Epithelial cell of umbilical artery (primary cell): ENCODE measurements around the gene SEC14L6. TPM values are rescaled to one million over a fixed set of nuclear protein-coding genes. Genes with fewer than 3 reads are reported as not detected.

Source experiments
- total RNA-seq: library from RNA; depleted of rRNA; stranded (reverse); fragments of >200 nt; gene quantifications from 2 replicates; pipeline ENCODE4 v1.2.3, GENCODE V29; 2014

The SEC14L6 gene
- under 0.01 TPM in 2 replicates for total RNA-seq

GRCh38 chr22:30546616-30547015 lies at the start of gene SEC14L6:
SEC14L6 (minus strand) TSS chr22:30546741; CDS start chr22:30546682, 59 bp downstream.

DNA sequence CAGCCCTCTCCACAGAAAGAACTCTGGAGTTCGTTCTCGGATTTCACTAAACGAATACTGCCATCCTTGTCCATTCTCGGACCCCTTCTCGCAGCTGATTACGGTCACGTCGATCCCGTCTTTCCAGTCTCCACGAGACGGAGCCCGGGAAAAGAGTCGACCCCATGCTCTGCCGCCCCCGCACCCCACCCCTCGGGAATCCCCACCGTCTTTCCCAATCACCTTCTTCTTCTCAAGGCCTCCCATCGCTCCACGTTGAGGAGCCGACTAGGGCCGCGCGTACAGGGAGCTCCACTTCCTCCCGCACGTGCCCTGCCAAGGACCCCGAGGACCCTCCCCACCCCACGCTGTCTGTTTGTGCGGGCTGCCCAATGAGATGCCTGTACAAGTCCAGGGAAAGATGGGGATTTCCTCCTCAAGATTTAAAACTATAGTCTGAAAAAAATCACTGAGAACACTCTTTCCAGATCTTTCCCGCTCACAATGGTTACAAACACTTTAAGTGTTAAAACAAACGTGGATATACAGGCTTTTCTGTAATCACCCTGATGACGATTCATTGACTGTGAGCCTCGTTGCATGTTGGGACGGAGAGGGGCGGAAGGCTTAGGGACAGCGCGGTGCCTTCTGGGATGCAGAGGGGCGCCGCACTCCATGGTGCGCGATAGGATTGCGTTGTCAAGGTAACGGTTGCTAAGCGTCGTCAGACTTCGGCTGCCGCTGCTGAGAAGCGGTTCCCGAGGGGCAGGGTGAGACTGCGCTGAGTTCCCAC lies 45.2 kb upstream of the SEC14L6 start, which contains the start of gene PES1:
Gene PES1 (minus strand): TSS at position 323 of the 772 bp plus-strand sequence. CDS start 77 bp downstream, at position 246.

DNA sequence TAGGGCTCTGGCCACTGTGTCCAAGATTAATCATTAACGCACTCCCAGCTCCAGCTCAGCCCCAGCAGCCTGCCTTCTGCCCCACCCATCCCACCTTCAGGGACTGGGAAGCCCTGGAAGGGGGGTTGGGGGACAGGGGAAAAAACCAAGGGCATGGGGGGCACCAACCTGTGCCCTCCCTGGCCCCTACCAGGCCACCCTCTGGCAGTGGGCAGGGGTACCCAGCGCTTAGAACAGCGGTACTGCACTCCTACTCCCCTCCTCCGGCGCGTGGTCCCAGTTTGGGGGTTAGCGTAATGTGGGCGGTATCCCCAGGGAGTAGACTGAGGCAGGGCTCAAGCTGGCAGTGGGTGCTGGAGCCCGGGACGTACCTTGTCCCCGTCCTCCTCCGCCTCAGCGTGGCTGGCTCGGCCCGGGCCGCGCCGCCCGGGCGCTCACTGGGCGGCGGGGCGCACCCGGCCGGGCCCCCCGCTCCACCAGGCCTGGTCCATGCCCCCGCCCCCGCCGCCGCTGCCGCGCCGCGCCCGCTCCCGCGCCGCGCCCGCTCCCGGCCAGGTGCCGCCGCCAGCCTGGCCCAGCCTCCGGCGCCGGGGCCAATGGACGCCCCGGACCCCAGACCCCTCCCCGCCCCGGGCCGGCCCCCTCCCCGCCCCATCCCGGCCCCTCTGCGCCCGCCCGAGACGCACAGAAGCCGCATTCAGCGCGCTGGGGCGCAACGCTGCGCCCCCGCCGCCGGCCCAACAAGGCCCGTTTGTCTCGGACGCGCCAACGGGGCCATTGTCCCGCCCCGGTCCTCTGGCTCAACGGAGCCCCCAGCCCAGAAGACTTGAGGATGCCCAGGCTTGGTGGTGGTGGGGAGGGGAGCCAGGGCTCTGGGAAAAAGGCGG lies 27.8 kb upstream of the SEC14L6 start, which contains the start of gene GAL3ST1:
Gene GAL3ST1 (minus strand): TSS at position 571 of the 887 bp plus-strand sequence. CDS start 17,273 bp downstream, outside the sequence.

Other genes starting within 250 kb of the SEC14L6 start
- gene TBC1D10A, start 219.8 kb downstream of the SEC14L6 start, total RNA-seq = 3.9 and 7.8 TPM in 2 replicates
- 12.7 and 34.5 TPM in 2 replicates for gene SF3A1, start 189.8 kb downstream of the SEC14L6 start, total RNA-seq
- gene CCDC157, start 189.7 kb downstream of the SEC14L6 start, total RNA-seq = 0.76 and 1.6 TPM in 2 replicates
- 18.8 and 19.5 TPM in 2 replicates for gene RNF215, start 159.3 kb downstream of the SEC14L6 start, total RNA-seq
- 20.4 and 30.2 TPM in 2 replicates for gene SEC14L2, start 149.7 kb downstream of the SEC14L6 start, total RNA-seq
- gene MTFP1, start 121.0 kb downstream of the SEC14L6 start, total RNA-seq = 62.7 and 76.9 TPM in 2 replicates
- gene SEC14L3, start 74.7 kb downstream of the SEC14L6 start, total RNA-seq = not detected in 2 replicates
- not detected in 2 replicates for gene SEC14L4, start 41.0 kb downstream of the SEC14L6 start, total RNA-seq
- gene GAL3ST1, start 27.9 kb upstream of the SEC14L6 start, total RNA-seq = not detected in 2 replicates
- 88.4 and 105 TPM in 2 replicates for gene PES1, start 45.2 kb upstream of the SEC14L6 start, total RNA-seq
- gene TCN2, start 60.4 kb upstream of the SEC14L6 start, total RNA-seq = 14.3 and 26.6 TPM in 2 replicates
- 34.1 and 46.8 TPM in 2 replicates for gene SLC35E4, start 89.0 kb upstream of the SEC14L6 start, total RNA-seq
- 8.4 and 17.2 TPM in 2 replicates for gene DUSP18, start 121.1 kb upstream of the SEC14L6 start, total RNA-seq
- gene OSBP2, start 148.1 kb upstream of the SEC14L6 start, total RNA-seq = 5.5 and 12.8 TPM in 2 replicates